Transverse colon (tissue), 4 donors: Measurements from ENCODE around the gene FJX1. TPM values are rescaled to one million over a fixed set of nuclear protein-coding genes. Genes with fewer than 3 reads are reported as not detected.

Experiments used
- DNase-seq: peaks from one replicate; pipeline ENCODE4 v3.0.0-alpha.2; 2019
- H3K27ac ChIP-seq, 4 donors: fragments of 200-600 bp; sonication (generic); 2 replicates each; pipeline ENCODE4 v1.5.1; 2016 to 2018; ENCODE audit warnings: inconsistent platforms in 4 of 4
- H3K27me3 ChIP-seq: fragments of 200-600 bp; sonication (generic); 2 replicates; pipeline ENCODE4 v1.5.1; 2017; ENCODE audit warnings: inconsistent platforms
- H3K36me3 ChIP-seq, 4 donors: fragments of 200-600 bp; sonication (generic); 2 replicates each; pipeline ENCODE4 v1.5.1; 2017 to 2019; ENCODE audit warnings: inconsistent platforms in 4 of 4
- H3K4me1 ChIP-seq, 4 donors: fragments of 200-600 bp; sonication (generic); 2 replicates each; pipeline ENCODE4 v1.5.1; 2017 to 2020; ENCODE audit warnings: inconsistent platforms in 4 of 4
- H3K4me3 ChIP-seq, 4 donors: fragments of 200-600 bp; sonication (generic); 1 replicate in 1 of 4; 2 replicates in 3 of 4; pipeline versions ENCODE4 v1.5.1 to v1.6.1; 2017 to 2019; ENCODE audit warnings: inconsistent platforms in 4 of 4
- H3K9me3 ChIP-seq, 2 donors: fragments of 200-600 bp; sonication (generic); 2 replicates each; pipeline ENCODE4 v1.5.1; 2017 to 2019; ENCODE audit warnings: inconsistent platforms in 2 of 2
- EP300 ChIP-seq: sonication (generic); formaldehyde crosslinking; IDR thresholded peaks from one replicate; pipeline ENCODE4 v1.6.1; 2017; ENCODE audit warnings: antibody characterized with exemption, low read depth
- POLR2A ChIP-seq: fragments of 450-650 bp; IDR thresholded peaks from one replicate; pipeline ENCODE4 v1.6.1; 2016; ENCODE audit warnings: antibody characterized with exemption, mild to moderate bottlenecking, moderate library complexity
- POLR2AphosphoS5 ChIP-seq, 3 donors: sonication (generic); formaldehyde crosslinking; IDR thresholded peaks; one replicate each; pipeline ENCODE4 v1.6.1; 2016; ENCODE audit warnings: antibody characterized with exemption in 3 of 3
- WGBS, 2 donors: methylation state at CpG; one replicate each; pipeline ENCODE4 v1.1.5; 2018; ENCODE audit warnings: low coverage in 1 of 2; 5-methylcytosine and 5-hydroxymethylcytosine counted together
- in situ Hi-C, 4 donors: fragments of 200-750 bp; cut with MboI; loops; one replicate each; pipeline versions ENCODE4 v1.15.0 to v1.15.1; 2017; ENCODE audit warnings: low sequenced_read_pairs in 3 of 4, low pct_ligation_motif_present in 1 of 4, low pct_unique_long_range_greater_than_20kb in 1 of 4
- intact Hi-C: fragments of 100-400 bp; cut with DNase I; formaldehyde crosslinking; loops from one replicate; pipeline ENCODE4 v1.15.1; 2023; ENCODE audit warnings: low total_unique reads
- total RNA-seq, 4 donors: library from RNA; depleted of rRNA; stranded (reverse); fragments of >200 nt; gene quantifications; one replicate each; pipeline ENCODE4 v1.1.0, GENCODE V29; 2016
- TF ChIP-seq, protein P1 (sequence below), 5 experiments: fragments of 200-600 bp in 3 of 5; fragments of 450-650 bp in 2 of 5; sonication (generic) in 3 of 5; IDR thresholded peaks; 1 replicate in 2 of 5; 2 replicates in 3 of 5; pipeline ENCODE4 v1.5.1; 2016 to 2017; ENCODE audit warnings: antibody characterized with exemption in 5 of 5, inconsistent platforms in 3 of 5, mild to moderate bottlenecking in 2 of 5, moderate library complexity in 1 of 5

FJX1 gene
- total RNA-seq, 4 donors from 2014 or later: 0.14 to 2.6 (median 0.64) TPM; not detected in 1

DNA sequence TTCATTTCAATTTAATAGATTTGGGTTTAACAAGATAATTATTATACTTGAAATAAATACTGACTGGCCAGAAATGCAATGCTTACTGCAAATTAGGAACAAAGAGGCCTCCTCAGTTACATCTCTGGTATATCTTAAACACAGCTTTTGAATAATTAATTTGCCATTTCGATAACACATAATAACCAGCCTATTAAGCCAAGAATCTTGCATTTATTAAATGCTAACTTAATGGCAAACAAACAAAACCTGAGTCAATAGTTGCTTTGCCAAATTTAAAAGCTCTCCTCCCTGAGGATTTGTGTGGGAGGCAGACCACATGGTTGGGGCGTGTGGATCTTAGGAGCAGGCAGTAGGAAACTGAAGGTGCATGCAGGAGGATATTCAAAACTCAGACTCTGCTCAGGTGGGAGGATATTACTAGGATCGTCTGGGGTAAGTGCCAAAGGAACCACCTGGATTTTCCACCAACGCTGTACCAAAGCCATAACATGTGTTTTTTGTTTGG lies 17.9 kb upstream of the FJX1 start:
- Histone ChIP-seq H3K27ac (no peak overlapping the region), H3K9me3 (no peaks in the 10 kb centered on the region), H3K4me3 (no peak overlapping the region), H3K4me1 (no peaks in the 10 kb centered on the region), H3K36me3 (no peaks in the 10 kb centered on the region), H3K27me3 (peaks cover 7% of the 10 kb centered on the region)
- WGBS, 2 donors: 67 to 78% methylated on average over 3 to 4 of the region's 4 CpGs
- intact Hi-C loops (no loop called here), in situ Hi-C loops (loop anchor here in 3 of 4 donors (25.0 kb wide), 4 partner anchors 212 to 887 kb away; no protein-coding TSS in a partner anchor)
- TF ChIP-seq, protein P1, sequence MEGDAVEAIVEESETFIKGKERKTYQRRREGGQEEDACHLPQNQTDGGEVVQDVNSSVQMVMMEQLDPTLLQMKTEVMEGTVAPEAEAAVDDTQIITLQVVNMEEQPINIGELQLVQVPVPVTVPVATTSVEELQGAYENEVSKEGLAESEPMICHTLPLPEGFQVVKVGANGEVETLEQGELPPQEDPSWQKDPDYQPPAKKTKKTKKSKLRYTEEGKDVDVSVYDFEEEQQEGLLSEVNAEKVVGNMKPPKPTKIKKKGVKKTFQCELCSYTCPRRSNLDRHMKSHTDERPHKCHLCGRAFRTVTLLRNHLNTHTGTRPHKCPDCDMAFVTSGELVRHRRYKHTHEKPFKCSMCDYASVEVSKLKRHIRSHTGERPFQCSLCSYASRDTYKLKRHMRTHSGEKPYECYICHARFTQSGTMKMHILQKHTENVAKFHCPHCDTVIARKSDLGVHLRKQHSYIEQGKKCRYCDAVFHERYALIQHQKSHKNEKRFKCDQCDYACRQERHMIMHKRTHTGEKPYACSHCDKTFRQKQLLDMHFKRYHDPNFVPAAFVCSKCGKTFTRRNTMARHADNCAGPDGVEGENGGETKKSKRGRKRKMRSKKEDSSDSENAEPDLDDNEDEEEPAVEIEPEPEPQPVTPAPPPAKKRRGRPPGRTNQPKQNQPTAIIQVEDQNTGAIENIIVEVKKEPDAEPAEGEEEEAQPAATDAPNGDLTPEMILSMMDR (IDR thresholded peaks at IDR 0.05): no peak
- TF ChIP-seq POLR2A (no peak), POLR2AphosphoS5 (IDR thresholded peaks at IDR 0.05) (no peak), EP300 (no peak)
- DNase-seq: no peak

GRCh38 chr11:35602160-35602793 lies 16.0 kb upstream of the FJX1 start:
- H3K9me3 ChIP-seq: no peaks in the 10 kb centered on the region
- no peak for DNase-seq
- peaks cover 15% of the 10 kb centered on the region for H3K27me3 ChIP-seq
- H3K4me3 ChIP-seq: no peak overlapping the region
- intact Hi-C loops (no loop called here), in situ Hi-C loops (loop anchor here in 3 of 4 donors (25.0 kb wide), 4 partner anchors 210 to 885 kb away; no protein-coding TSS in a partner anchor)
- no peaks in the 10 kb centered on the region for H3K4me1 ChIP-seq
- H3K27ac ChIP-seq: no peak overlapping the region
- H3K36me3 ChIP-seq: no peaks in the 10 kb centered on the region
- TF ChIP-seq, protein P1 (IDR thresholded peaks at IDR 0.05): no peak
- TF ChIP-seq POLR2A (no peak), EP300 (no peak), POLR2AphosphoS5 (IDR thresholded peaks at IDR 0.05) (no peak)
- 38 to 47% methylated on average over 5 of the region's 5 CpGs for WGBS, 2 donors

GRCh38 chr11:35602979-35603378 lies 15.3 kb upstream of the FJX1 start:
- in situ Hi-C loops: loop anchor here in 3 of 4 donors (25.0 kb wide), 4 partner anchors 209 to 884 kb away; no protein-coding TSS in a partner anchor
- Histone ChIP-seq H3K9me3 (no peaks in the 10 kb centered on the region), H3K27ac (no peak overlapping the region), H3K36me3 (no peaks in the 10 kb centered on the region), H3K27me3 (peaks cover 16% of the 10 kb centered on the region), H3K4me1 (no peaks in the 10 kb centered on the region), H3K4me3 (no peak overlapping the region)
- WGBS, 2 donors: 90% methylated on average over 3 of the region's 3 CpGs; no CpG with 5 or more reads in 1 of the 2 donors
- no peak for DNase-seq
- TF ChIP-seq POLR2AphosphoS5 (IDR thresholded peaks at IDR 0.05) (no peak), POLR2A (no peak), EP300 (no peak)
- TF ChIP-seq, protein P1 (IDR thresholded peaks at IDR 0.05): no peak
- intact Hi-C loops: no loop called here

GRCh38 chr11:35605706-35606105 lies 12.6 kb upstream of the FJX1 start:
- intact Hi-C loops: no loop called here
- Histone ChIP-seq H3K27me3 (peaks cover 39% of the 10 kb centered on the region), H3K9me3 (no peaks in the 10 kb centered on the region), H3K27ac (no peak overlapping the region), H3K4me1 (no peaks in the 10 kb centered on the region), H3K36me3 (no peaks in the 10 kb centered on the region), H3K4me3 (no peak overlapping the region)
- 42% methylated on average over 5 of the region's 5 CpGs; no CpG with 5 or more reads in 1 of the 2 donors for WGBS, 2 donors
- no peak for DNase-seq
- TF ChIP-seq POLR2AphosphoS5 (IDR thresholded peaks at IDR 0.05) (no peak), POLR2A (no peak), EP300 (no peak)
- TF ChIP-seq, protein P1 (IDR thresholded peaks at IDR 0.05): no peak
- in situ Hi-C loops: loop anchor here in 3 of 4 donors (25.0 kb wide), 4 partner anchors 207 to 882 kb away; no protein-coding TSS in a partner anchor
